GM19468 (cell line): Measurements from ENCODE around the gene SLC30A2.

Experiments
- ATAC-seq: cut with Tn5 transposase; IDR thresholded peaks from one replicate; pipeline ENCODE4 v1.9.1; 2021; ENCODE audit warnings: mild to moderate bottlenecking, moderate library complexity, moderate number of reproducible peaks; ENCODE audit not compliant: unreplicated experiment; ENCODE audit errors: extremely low read depth

Gene SLC30A2

DNA sequence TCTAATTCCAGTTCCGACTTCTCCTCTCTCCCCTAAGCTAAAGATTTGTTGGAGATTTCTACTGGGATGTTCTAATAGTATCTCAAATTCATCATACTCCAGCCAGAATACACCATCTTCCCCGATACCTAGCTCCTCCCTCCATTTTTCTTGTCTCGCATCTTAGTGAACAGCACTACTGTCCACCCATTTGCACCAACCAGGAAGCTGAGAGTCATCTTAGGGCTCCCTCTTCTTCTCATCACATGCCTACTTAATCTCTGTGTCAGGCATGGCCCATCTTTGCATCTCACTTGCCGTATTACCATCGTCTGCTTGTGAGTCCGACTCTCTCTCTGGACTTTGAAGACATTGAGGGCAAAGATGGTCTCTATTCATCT lies 25.0 kb upstream of the SLC30A2 start:
- no peak for ATAC-seq

DNA sequence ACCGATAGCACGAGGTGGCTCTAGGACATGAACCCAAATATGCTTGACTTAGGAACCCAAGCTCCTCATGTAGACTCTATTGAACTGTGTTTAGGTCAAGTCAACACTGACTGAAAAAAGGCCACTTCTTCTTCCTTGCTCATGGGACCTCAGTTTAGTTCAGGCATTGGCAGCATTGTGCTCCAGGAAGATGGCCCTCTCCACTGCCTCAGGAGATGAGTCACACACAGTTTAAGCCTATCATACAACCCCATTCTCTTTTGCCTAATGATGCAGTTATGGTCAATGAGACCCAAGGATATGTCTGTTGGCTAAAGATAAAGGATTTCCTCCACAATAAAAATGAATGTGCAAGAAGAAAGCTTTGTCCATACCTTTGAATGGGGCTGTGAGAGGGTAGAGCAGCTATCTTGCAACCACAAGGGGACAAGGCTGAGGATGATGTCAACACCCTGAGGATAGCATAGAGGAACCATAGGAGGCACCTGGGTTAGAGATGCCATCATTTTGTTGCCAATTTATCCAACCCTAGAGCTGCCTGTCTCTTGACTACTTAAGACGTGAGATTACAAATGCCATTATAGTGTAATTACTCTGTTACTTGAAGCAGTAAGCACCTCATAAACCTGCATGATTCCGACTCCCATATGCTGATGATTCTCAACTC lies 24.5 kb upstream of the SLC30A2 start:
- ATAC-seq: no peak

DNA sequence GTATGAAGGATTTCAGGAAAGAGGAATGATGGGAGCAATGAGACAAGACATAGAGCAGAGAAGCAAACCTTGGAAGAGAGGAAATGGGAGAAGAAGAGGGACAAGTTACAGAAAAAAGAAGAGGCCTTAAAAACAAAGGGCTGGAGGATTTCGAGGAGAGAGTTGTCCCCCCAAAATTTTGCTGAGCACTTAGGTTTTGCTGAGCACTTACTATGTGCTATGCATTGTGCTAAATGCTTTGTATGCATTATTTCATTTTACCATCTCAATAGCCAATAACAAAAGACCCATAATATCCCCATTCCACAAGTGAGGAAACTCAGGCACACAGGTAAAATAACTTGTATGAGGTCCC lies 24.0 kb upstream of the SLC30A2 start:
- no peak for ATAC-seq

GRCh38 chr1:26067432-26067911 lies 21.6 kb upstream of the SLC30A2 start, which contains the start of gene TRIM63:
TRIM63 (minus strand) TSS chr1:26067630; CDS start chr1:26067494, 136 bp downstream.
- no peak for ATAC-seq

GRCh38 chr1:26066857-26067256 lies 20.9 kb upstream of the SLC30A2 start:
- ATAC-seq: no peak

DNA sequence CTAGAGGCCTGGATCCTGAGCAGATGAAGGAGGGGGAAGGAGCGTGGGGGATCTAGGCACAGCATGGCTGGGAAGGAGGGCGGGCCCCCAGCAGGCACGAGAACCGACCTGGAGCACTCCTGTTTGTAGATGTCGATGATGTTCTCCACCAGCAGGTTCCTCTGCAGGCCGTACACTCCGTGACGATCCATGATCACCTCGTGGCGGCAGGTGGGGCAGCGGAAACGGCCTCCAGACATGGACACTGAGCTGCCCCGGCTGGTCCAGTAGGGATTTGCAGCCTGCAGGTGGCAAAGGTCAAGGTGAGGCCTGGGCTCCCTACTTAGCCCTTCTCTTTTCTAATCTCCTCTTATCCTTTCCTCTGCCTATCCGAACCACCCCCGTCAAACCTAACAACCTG lies 20.2 kb upstream of the SLC30A2 start:
- no peak for ATAC-seq

DNA sequence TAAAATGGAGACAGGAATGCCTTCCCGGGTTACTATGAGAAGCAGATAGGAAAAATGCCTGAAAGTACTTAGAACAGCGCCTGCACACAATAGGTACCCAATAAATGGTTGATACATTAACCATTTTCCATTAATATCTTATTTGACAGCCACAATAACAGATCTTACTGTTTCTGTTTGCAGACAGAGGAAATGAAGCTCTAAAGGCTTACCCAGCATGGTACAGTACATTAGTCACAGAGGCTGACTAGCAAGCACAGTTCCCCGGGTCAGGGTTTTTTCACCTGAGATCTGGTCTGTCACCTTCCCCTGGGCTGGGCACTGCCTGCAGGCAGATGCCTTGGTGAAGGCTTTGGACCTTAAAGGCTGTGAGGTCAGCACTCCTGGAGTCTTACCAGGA lies 18.6 kb upstream of the SLC30A2 start:
- ATAC-seq: no peak

DNA sequence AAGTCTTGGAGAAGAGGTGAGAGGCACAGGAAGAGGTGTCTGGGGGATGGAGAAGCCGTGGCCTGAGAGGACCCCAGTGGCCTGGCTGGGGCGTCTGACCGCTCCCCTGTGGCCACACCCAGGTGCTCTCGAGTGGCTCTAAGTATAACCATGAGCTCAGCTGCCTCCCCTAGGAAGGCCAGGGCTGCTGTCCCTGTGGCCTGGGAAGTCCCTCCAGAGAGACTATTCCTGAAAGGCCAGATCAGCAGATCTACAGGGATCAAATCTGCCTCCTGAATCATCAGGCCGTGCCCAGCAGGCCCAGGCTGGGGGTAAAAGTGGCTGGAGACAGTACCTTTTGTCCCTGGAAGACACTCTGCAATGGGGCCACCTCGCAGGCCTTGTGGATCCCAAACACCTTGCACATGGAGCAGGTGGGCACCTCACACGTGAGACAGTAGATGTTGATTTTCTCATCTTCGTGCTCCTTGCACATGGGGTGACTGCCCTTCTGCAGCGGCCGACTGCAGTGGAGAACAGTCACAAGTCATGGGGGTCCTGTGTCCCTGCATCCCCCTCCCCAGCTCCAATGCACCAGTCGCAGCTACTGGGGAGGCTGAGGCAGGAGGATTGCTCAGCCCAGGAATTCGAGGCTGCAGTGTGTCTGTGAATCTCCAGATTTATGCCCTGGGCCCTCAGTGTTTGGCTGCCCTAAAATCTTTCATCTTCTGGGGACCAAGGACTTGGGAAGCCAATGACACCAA lies 15.1 kb upstream of the SLC30A2 start:
- ATAC-seq: no peak

- no peak for ATAC-seq
Measured at GRCh38 chr1:26059906-26060305, 14.0 kb upstream of the SLC30A2 start.

DNA sequence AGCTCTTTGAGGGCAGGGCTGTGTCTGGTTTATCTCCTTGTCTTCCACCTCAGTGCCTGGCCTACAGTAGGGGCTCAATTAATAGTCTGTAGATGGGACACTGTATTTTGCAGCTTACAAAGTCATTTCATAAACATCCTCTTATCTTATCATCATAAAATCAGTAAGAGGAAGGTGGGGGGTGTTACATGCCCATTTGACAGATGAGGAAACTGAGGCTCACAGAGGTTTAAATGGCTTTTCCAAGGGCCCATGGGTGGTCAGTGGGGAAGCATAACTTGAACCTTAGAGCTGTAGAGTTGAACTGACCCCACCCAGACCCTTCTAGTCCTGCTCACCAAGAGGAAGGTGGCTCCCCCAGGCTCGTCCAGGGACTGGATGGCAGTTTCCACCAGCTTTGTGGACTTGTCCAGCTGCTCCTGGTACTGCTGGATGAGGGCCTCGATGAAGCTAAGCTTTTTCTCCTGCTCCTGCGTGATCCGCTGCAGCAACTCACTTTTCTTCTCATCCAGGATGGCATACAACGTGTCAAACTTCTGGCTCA lies 12.2 kb upstream of the SLC30A2 start:
- no peak for ATAC-seq

DNA sequence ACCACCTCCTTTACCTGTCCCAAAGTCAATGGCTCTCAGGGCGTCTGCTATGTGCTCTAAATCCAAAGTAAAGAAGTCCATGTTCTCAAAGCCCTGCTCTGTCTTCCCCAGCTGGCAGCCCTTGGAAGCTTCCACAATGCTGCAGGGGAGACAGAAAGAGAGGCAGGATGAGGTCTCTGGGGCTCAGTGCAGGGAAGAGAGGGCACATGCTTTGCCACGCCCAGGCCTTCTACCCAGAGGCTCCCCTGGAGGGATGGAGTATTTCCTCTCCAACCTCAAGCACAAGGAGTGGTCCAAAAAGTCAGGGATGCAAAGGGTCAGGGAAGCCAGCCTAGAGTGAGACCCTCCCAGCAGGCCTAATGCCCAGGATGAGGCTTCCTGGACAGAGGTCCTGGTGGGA lies 11.3 kb upstream of the SLC30A2 start:
- no peak for ATAC-seq

- ATAC-seq: no peak
Measured at GRCh38 chr1:26055041-26055440, 9.1 kb upstream of the SLC30A2 start.

GRCh38 chr1:26053718-26054560 lies 8.0 kb upstream of the SLC30A2 start:
- ATAC-seq: no peak

GRCh38 chr1:26050248-26050640 lies 4.3 kb upstream of the SLC30A2 start:
- ATAC-seq: no peak

DNA sequence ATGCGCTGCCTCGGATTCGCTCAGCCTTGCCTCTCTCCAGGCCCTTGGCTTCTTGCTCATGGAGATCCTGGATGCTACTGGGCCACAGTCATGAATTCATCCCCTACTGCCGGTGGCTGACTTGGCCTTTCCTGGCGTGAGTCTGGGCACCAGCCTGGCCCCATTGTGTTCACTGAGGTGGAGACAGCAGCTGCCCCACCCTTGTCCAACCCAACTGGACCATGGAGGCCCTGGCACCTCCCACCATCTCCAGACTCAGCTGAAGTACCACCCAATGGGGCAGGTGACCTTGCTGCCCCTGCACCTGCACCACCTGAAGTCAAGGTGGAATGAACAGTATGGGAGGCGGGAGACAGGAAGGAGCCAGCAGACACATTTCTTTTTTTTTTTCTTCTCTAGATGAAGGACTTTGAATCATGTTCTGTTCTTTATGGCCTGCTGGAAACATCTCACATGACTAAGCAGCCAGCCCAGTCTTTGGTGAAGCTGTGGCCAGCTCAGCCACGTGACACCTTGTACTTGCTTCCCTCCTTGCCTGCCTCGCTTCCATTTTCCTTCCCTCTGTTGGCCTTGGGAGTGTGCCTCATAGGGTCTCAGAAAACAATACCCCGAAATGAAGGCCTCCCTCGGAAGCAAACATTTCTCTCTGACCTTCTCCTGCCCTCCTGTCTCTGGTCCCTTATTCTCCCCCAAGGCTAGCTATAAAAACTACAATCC lies 3.8 kb upstream of the SLC30A2 start:
- ATAC-seq: no peak

DNA sequence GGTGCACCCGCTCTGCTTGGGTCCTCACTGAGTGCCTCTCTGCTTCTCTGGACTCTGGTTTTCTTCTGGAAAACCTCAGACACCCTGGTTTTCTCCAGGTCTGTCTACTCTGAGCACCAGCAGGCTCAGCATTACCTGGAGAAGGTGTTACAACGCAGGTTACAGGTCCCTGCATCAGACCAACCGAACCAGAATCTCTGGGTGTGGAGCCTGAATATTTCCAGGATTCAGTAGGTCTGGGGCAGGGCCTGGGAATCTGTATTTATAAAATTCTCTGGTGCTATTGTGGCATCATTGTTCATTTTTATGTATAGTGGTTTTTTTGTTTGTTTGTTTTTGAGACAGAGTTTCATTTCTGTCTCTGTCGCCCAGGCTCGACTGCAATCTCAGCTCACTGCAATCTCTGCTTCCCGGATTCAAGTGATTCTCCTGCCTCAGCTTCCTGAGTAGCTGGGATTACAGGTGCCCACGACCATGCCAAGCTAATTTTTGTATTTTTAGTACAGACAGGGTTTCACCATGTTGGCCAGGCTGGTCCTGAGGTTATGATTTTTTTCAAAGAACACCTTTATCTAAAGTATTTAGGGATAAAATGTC lies 1.5 kb upstream of the SLC30A2 start:
- ATAC-seq: no peak

GRCh38 chr1:26046246-26047095 lies 553 bp upstream of the SLC30A2 start:
- ATAC-seq: no peak

DNA sequence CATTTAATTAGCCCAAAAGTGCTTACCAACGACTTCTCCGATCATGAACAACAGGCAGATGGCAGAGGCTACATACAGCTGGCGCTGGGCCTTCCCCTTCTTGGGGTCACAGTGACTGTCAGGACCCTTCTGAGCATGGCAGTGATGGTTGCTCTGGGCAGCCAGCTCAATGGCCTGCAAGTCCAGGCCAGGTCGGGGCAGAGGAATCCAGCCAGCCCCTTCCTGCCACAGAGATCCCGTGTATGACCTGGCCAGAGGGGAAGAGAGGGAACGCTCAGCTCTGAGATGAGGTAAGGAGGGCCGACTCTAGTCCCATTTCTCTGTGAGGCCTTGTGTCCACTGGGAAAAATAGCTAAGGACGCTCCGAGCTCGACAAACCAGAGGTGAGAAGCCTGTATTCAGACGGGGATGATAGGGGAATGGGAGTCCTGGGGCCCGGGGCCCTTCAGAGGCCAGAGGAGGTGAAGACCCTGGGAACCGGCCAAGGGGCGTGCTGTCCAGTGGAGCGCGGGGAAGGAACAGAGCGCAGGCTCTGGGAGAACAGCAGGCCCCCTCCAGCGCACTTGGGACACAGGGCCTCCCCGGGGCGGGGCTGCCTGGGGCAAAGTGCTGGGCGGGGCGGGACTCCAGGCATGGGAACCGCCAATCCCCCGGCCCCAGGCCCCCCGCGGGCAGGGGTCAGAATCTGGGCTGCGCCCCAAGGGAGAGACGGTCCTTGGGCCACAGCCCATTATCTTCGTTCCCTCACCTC lies 772 bp downstream of the SLC30A2 start:
- no peak for ATAC-seq
